LNCaP clone FGC (cell line): ENCODE measurements around the gene ARHGEF11.

Source experiments
- DNase-seq: peaks from one replicate; pipeline ENCODE4 v3.0.0-alpha.2; 2011; ENCODE audit warnings: low read depth
- H3K4me3 ChIP-seq: 2 replicates; pipeline ENCODE4 v1.5.1; 2011; ENCODE audit warnings: mild to moderate bottlenecking, low read depth, low read length, control low read depth
- TF ChIP-seq, protein P1 (sequence below): IDR thresholded peaks from 2 replicates; pipeline ENCODE4 v1.5.1; 2012; ENCODE audit warnings: mild to moderate bottlenecking; ENCODE audit not compliant: control insufficient read depth, insufficient read depth; ENCODE audit errors: extremely low read depth

The ARHGEF11 gene

GRCh38 chr1:156913809-156914387 is 131.6 kb downstream of the ARHGEF11 start:
- no peak for DNase-seq
- no peak overlapping the region for H3K4me3 ChIP-seq
- TF ChIP-seq, protein P1, sequence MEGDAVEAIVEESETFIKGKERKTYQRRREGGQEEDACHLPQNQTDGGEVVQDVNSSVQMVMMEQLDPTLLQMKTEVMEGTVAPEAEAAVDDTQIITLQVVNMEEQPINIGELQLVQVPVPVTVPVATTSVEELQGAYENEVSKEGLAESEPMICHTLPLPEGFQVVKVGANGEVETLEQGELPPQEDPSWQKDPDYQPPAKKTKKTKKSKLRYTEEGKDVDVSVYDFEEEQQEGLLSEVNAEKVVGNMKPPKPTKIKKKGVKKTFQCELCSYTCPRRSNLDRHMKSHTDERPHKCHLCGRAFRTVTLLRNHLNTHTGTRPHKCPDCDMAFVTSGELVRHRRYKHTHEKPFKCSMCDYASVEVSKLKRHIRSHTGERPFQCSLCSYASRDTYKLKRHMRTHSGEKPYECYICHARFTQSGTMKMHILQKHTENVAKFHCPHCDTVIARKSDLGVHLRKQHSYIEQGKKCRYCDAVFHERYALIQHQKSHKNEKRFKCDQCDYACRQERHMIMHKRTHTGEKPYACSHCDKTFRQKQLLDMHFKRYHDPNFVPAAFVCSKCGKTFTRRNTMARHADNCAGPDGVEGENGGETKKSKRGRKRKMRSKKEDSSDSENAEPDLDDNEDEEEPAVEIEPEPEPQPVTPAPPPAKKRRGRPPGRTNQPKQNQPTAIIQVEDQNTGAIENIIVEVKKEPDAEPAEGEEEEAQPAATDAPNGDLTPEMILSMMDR: no peak

DNA sequence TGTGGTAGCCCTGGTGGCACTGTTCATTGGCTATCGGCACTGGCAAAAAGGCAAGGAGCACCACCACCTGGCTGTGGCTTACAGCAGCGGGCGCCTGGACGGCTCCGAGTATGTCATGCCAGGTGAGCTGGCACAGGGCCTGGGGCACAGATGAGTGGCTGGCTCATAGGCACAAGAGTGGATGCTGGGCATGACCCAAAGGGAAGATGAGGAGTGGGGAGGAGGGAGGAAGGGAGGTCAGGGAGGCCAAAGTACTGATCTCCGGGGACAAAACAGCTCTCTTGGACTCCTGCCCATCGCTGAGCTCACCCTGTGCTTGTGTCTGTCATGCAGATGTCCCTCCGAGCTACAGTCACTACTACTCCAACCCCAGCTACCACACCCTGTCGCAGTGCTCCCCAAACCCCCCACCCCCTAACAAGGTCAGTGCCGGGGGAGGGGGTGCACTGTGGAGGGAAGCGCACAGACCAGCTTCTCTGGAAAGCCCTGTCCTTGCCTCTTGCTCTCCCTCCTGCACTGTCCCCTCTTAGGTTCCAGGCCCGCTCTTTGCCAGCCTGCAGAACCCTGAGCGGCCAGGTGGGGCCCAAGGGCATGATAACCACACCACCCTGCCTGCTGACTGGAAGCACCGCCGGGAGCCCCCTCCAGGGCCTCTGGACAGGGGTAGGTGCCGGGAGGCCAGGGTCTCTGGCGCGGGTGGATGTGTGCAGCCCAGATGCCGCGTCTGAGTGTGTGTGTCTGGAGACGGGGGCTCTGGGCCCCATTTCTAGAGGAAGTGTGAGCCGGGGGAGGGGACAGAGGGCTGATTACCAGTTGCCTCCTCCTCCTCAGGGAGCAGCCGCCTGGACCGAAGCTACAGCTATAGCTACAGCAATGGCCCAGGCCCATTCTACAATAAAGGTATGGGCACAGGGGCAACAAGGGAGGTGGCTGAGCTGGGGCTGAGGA is 132.4 kb downstream of the ARHGEF11 start:
- TF ChIP-seq, protein P1: peak; percentile 14
- no peak overlapping the region for H3K4me3 ChIP-seq
- DNase-seq: no peak

DNA sequence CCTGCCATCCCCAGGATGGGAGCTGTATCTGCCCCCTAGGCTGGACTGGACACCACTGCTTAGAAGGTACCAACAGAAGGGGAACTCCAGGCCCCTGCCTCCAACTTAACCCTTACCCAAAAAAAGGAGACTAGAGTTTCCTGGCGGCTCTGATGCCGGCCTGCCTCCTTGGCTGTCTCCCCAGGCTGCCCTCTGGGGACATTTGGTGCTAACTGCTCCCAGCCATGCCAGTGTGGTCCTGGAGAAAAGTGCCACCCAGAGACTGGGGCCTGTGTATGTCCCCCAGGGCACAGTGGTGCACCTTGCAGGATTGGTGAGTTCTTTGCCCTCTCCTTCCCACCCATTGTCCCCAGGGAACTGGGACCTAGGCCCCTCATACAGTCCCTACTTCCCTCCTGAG is 133.2 kb downstream of the ARHGEF11 start:
- TF ChIP-seq, protein P1: no peak
- DNase-seq: no peak
- no peak overlapping the region for H3K4me3 ChIP-seq

DNA sequence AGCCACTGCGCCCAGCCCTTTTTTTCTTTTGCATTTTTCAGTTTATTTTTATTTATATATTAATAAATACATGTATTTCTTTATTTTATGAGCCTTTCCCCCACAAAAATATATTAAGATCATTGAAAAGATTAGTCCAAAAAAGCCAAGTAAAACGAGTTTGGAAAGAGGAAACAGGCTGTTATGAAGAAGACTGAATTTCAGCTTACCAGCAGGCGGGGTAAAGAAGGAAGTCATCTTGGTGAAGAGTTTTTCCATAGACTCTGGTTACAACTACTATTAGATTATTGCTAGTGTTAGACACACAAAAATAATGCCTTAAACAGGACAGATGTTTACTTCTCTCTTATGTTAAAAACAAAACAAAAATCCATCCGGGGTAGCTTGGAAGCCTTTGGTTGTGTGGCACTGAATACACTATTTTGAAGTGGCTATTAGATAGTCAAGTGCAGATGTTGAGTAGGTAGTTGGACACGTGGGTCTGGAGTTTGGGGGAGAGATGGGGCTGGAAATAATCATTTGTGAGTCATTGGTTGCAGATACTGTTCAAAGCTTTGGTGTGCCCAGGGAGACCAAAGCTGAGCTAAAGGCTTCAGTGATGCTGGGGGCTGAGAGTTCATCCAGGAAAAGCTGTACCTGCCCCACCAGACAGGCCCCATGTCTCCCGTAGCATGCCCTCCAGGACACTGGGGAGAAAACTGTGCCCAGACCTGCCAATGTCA is 133.8 kb downstream of the ARHGEF11 start:
- no peak for DNase-seq
- TF ChIP-seq, protein P1: no peak

DNA sequence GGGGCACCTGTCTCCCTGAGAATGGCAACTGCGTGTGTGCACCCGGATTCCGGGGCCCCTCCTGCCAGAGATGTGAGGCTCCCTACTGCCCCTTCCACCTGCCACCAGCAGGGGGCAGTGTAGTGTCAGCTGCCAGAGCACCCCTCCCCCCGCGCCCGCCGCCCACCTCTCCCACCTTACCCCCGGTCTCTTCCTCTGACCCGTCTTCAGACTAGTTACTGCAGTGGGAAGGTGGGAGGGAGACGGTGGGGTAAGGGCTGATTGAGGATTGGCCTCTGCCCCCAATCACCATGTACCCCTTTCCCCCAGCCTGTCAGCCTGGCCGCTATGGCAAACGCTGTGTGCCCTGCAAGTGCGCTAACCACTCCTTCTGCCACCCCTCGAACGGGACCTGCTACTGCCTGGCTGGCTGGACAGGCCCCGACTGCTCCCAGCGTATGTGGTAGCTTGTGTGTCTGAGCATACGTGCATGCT is 135.2 kb downstream of the ARHGEF11 start:
- TF ChIP-seq, protein P1: peak; percentile 92
- DNase-seq: no peak
- no peak overlapping the region for H3K4me3 ChIP-seq

More for the DNA sequence above, 133.8 kb downstream of the ARHGEF11 start:
- H3K4me3 ChIP-seq: no peak overlapping the region

DNA sequence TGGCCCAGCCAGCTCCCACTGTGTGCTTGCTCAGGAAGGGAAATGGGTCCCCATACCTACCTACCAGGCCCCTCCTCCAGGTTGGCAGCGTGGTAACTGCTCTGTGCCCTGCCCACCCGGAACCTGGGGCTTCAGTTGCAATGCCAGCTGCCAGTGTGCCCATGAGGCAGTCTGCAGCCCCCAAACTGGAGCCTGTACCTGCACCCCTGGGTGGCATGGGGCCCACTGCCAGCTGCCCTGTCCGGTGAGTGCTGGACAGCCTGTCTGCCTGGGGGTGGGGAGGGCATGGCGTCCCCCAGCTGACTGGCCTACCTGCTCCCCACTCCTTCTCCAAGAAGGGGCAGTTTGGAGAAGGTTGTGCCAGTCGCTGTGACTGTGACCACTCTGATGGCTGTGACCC is 135.9 kb downstream of the ARHGEF11 start:
- TF ChIP-seq, protein P1: no peak
- no peak overlapping the region for H3K4me3 ChIP-seq
- DNase-seq: no peak
